Loucy (cell line): ENCODE results near the gene RNF157.

Experiments
- EZH2phosphoT487 ChIP-seq: fragments of 200-600 bp; IDR thresholded peaks from 2 replicates; pipeline ENCODE4 v1.6.1; 2018; ENCODE audit warnings: antibody characterized with exemption, mild to moderate bottlenecking, moderate library complexity, borderline replicate concordance
- TF ChIP-seq, protein P1 (sequence below): fragments of 200-600 bp; sonication (generic); conservative IDR thresholded peaks from 2 replicates; pipeline ENCODE4 v1.5.1; 2014; ENCODE audit warnings: mild to moderate bottlenecking, antibody characterized with exemption, low read length

DNA sequence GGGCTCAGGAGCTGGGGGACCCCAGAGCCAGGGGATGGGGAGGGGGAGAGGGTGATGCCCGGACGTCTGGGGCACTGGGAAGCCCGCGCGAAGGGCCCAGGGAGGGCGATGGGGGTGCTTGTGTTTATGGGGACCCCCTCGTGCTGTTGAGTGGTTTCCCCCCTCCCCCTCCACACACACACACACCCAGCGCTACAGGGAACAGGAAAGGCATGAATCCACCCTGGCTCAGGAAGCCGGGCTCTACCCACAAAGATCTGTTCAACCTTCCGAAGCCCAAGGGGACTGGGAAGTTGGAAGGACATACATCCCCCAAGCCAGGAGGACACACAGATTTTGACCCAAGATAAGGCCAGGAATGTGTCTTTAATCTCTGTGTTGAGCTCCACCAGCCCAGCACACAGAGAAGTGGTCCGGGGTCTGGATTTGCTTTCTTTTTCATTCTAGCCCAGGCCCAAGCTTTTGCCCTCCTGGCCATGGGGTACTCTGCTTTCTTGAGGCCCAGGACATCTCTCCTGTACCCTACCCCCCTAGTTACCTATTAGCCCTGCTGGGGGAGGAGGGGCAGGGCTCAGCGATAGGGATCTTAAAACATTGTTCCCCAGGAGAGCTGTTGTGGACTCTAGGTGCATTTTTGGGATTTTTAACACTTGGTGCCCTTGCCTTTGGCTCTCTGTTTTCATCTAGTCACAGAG is 26.1 kb upstream of the RNF157 start:
- TF ChIP-seq, protein P1, sequence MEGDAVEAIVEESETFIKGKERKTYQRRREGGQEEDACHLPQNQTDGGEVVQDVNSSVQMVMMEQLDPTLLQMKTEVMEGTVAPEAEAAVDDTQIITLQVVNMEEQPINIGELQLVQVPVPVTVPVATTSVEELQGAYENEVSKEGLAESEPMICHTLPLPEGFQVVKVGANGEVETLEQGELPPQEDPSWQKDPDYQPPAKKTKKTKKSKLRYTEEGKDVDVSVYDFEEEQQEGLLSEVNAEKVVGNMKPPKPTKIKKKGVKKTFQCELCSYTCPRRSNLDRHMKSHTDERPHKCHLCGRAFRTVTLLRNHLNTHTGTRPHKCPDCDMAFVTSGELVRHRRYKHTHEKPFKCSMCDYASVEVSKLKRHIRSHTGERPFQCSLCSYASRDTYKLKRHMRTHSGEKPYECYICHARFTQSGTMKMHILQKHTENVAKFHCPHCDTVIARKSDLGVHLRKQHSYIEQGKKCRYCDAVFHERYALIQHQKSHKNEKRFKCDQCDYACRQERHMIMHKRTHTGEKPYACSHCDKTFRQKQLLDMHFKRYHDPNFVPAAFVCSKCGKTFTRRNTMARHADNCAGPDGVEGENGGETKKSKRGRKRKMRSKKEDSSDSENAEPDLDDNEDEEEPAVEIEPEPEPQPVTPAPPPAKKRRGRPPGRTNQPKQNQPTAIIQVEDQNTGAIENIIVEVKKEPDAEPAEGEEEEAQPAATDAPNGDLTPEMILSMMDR: no peak
- no peak for TF ChIP-seq EZH2phosphoT487
